IMR-90 (cell line): ENCODE results near the gene GPRC5D. TPM values are rescaled to one million over a fixed set of nuclear protein-coding genes. Genes with fewer than 3 reads are reported as not detected.

Experiments used
- ATAC-seq: fragments of 200-7000 bp; cut with Tn5 transposase; 2 replicates; pipeline ENCODE4 v1.9.1; 2020; ENCODE audit warnings: low read depth, mild to moderate bottlenecking, moderate library complexity
- BruUV-seq: library from RNA; stranded (reverse); fragments of 400-500 nt; replicated peaks from 2 replicates; lab custom pipeline; 2021; lab: Mats Ljungman, UMichigan
- CTCF ChIA-PET: fragments of 300-600 bp; formaldehyde crosslinking; extraction: SDS; loops from one replicate; lab custom pipeline; 2021; ENCODE audit warnings: antibody characterized with exemption; lab: Yijun Ruan, JAX
- POLR2A ChIA-PET: fragments of 300-600 bp; sonication (Branson Sonifier 250); formaldehyde crosslinking; loops from one replicate; lab custom pipeline; 2022; ENCODE audit warnings: antibody characterized with exemption; ENCODE audit not compliant: unreplicated experiment; lab: Charles Lee
- DNase-seq: peaks from one replicate; pipeline ENCODE4 v3.0.0; 2013
- H2AFZ ChIP-seq: replicated peaks from 2 replicates; pipeline ENCODE3; 2013; ENCODE audit warnings: low read length, mild to moderate bottlenecking; ENCODE audit not compliant: poor library complexity
- H2AK5ac ChIP-seq: 2 replicates; pipeline ENCODE4 v1.6.1; 2013; ENCODE audit warnings: low read depth, low read length, inconsistent platforms
- H2AK9ac ChIP-seq: replicated peaks from 2 replicates; pipeline ENCODE3; 2013; ENCODE audit warnings: mild to moderate bottlenecking, low read depth, low read length, moderate library complexity; ENCODE audit not compliant: poor library complexity
- H2BK120ac ChIP-seq: 2 replicates; pipeline ENCODE4 v1.6.1; 2013; ENCODE audit warnings: low read depth, low read length, inconsistent platforms
- H2BK15ac ChIP-seq: 3 replicates; pipeline ENCODE4 v1.6.1; 2013; ENCODE audit warnings: low read depth, low read length, inconsistent platforms
- H2BK20ac ChIP-seq: 2 replicates; pipeline ENCODE4 v1.6.1; 2013; ENCODE audit warnings: low read depth, mild to moderate bottlenecking, inconsistent platforms, low read length, moderate library complexity
- H2BK5ac ChIP-seq: 2 replicates; pipeline ENCODE4 v1.6.1; 2013; ENCODE audit warnings: mild to moderate bottlenecking, low read depth, low read length, inconsistent platforms; ENCODE audit not compliant: poor library complexity, severe bottlenecking
- H3K14ac ChIP-seq: replicated peaks from 2 replicates; pipeline ENCODE4 v1.6.1; 2013; ENCODE audit warnings: low read depth, low read length, inconsistent platforms
- H3K18ac ChIP-seq: 2 replicates; pipeline ENCODE4 v1.6.1; 2013; ENCODE audit warnings: low read depth, low read length, control low read depth
- H3K23ac ChIP-seq: 2 replicates; pipeline ENCODE4 v1.6.1; 2013; ENCODE audit warnings: low read depth, low read length, inconsistent platforms
- H3K27ac ChIP-seq: 2 replicates; pipeline ENCODE4 v1.5.1; 2013; ENCODE audit warnings: mild to moderate bottlenecking, control low read depth, low read length; ENCODE audit not compliant: insufficient read depth
- H3K27me3 ChIP-seq: 2 replicates; pipeline ENCODE4 v1.6.1; 2013; ENCODE audit warnings: low read length; ENCODE audit not compliant: control insufficient read depth, insufficient read depth
- H3K36me3 ChIP-seq: 2 replicates; pipeline ENCODE4 v1.6.1; 2013; ENCODE audit warnings: low read length, mixed read lengths; ENCODE audit not compliant: control insufficient read depth, insufficient read depth
- H3K4ac ChIP-seq: 2 replicates; pipeline ENCODE4 v1.6.1; 2013; ENCODE audit warnings: low read depth, low read length, inconsistent platforms
- H3K4me1 ChIP-seq: 2 replicates; pipeline ENCODE4 v1.6.1; 2013; ENCODE audit warnings: low read length, mixed read lengths; ENCODE audit not compliant: control insufficient read depth, insufficient read depth
- H3K4me2 ChIP-seq: 2 replicates; pipeline ENCODE4 v1.6.1; 2013; ENCODE audit warnings: low read depth, mild to moderate bottlenecking, control low read depth, low read length, moderate library complexity
- H3K4me3 ChIP-seq: 2 replicates; pipeline ENCODE4 v1.5.1; 2013; ENCODE audit warnings: low read depth, mild to moderate bottlenecking, control low read depth, low read length, moderate library complexity; ENCODE audit not compliant: insufficient read depth
- H3K56ac ChIP-seq: 2 replicates; pipeline ENCODE4 v1.6.1; 2013; ENCODE audit warnings: low read length, inconsistent platforms; ENCODE audit not compliant: insufficient read depth; ENCODE audit errors: extremely low read depth
- H3K79me1 ChIP-seq, 2 experiments: 2 replicates each; pipeline ENCODE4 v1.6.1; 2013; ENCODE audit warnings: low read length in 2 of 2, inconsistent platforms in 1 of 2, low read depth in 1 of 2
- H3K9ac ChIP-seq: 2 replicates; pipeline ENCODE4 v1.6.1; 2013; ENCODE audit warnings: low read depth, low read length, control low read depth
- H3K9me1 ChIP-seq: 2 replicates; pipeline ENCODE4 v1.6.1; 2013; ENCODE audit warnings: low read length, inconsistent platforms; ENCODE audit not compliant: insufficient read depth
- H3K9me3 ChIP-seq: 2 replicates; pipeline ENCODE4 v1.6.1; 2013; ENCODE audit warnings: low read length; ENCODE audit not compliant: control insufficient read depth, insufficient read depth
- H4K20me1 ChIP-seq: 2 replicates; pipeline ENCODE4 v1.6.1; 2013; ENCODE audit warnings: low read length, inconsistent platforms; ENCODE audit not compliant: insufficient read depth
- H4K5ac ChIP-seq: 2 replicates; pipeline ENCODE4 v1.6.1; 2013; ENCODE audit warnings: mild to moderate bottlenecking, low read depth, low read length, control low read depth
- H4K8ac ChIP-seq, 2 experiments: 2 replicates each; pipeline ENCODE4 v1.6.1; 2013; ENCODE audit warnings: low read depth in 2 of 2, low read length in 2 of 2, control low read depth in 1 of 2, inconsistent platforms in 1 of 2
- H4K91ac ChIP-seq: 2 replicates; pipeline ENCODE4 v1.6.1; 2013; ENCODE audit warnings: low read depth, low read length, inconsistent platforms; ENCODE audit not compliant: insufficient read depth
- CEBPB ChIP-seq: IDR thresholded peaks from 2 replicates; pipeline ENCODE4 v1.6.1; 2012; ENCODE audit warnings: low read depth, low read length, improper control_type of control experiment
- CHD1 ChIP-seq: IDR thresholded peaks from 2 replicates; pipeline ENCODE4 v1.6.1; 2012; ENCODE audit warnings: low read depth, low read length, improper control_type of control experiment
- CTCF ChIP-seq: conservative IDR thresholded peaks from 2 replicates; pipeline ENCODE4 v1.5.1; 2012; ENCODE audit warnings: mild to moderate bottlenecking, low read depth, low read length, improper control_type of control experiment
- ELK1 ChIP-seq: fragments of 150-350 bp; IDR thresholded peaks from 2 replicates; pipeline ENCODE4 v1.6.1; 2016; ENCODE audit warnings: low read depth, mild to moderate bottlenecking, low read length, moderate library complexity, borderline replicate concordance
- FOS ChIP-seq: fragments of 150-350 bp; IDR thresholded peaks from 2 replicates; pipeline ENCODE4 v1.6.1; 2016; ENCODE audit warnings: low read depth, low read length
- MAFK ChIP-seq: IDR thresholded peaks from 2 replicates; pipeline ENCODE4 v1.6.1; 2012; ENCODE audit warnings: low read depth, low read length, improper control_type of control experiment
- MAZ ChIP-seq: IDR thresholded peaks from 2 replicates; pipeline ENCODE4 v1.6.1; 2012; ENCODE audit warnings: low read depth, mild to moderate bottlenecking, low read length, improper control_type of control experiment, moderate library complexity, borderline replicate concordance
- MXI1 ChIP-seq: IDR thresholded peaks from 2 replicates; pipeline ENCODE4 v1.6.1; 2012; ENCODE audit warnings: low read depth, mild to moderate bottlenecking, low read length, moderate library complexity, borderline replicate concordance
- NFE2L2 ChIP-seq: fragments of 150-350 bp; IDR thresholded peaks from 2 replicates; pipeline ENCODE4 v1.6.1; 2016; ENCODE audit warnings: low read depth, mild to moderate bottlenecking, low read length
- RAD21 ChIP-seq: IDR thresholded peaks from 2 replicates; pipeline ENCODE4 v1.6.1; 2012; ENCODE audit warnings: low read length, improper control_type of control experiment
- RCOR1 ChIP-seq: IDR thresholded peaks from 2 replicates; pipeline ENCODE4 v1.6.1; 2012; ENCODE audit warnings: mild to moderate bottlenecking, low read length, improper control_type of control experiment; ENCODE audit not compliant: insufficient replicate concordance
- RFX5 ChIP-seq: IDR thresholded peaks from 2 replicates; pipeline ENCODE4 v1.8.0; 2012; ENCODE audit warnings: low read depth, mild to moderate bottlenecking, low read length, moderate library complexity
- SMC3 ChIP-seq: fragments of 150-350 bp; IDR thresholded peaks from 2 replicates; pipeline ENCODE4 v1.6.1; 2016; ENCODE audit warnings: low read depth, mild to moderate bottlenecking, antibody characterized with exemption, low read length, moderate library complexity
- USF2 ChIP-seq: fragments of 150-350 bp; IDR thresholded peaks from 2 replicates; pipeline ENCODE4 v1.6.1; 2017; ENCODE audit warnings: mild to moderate bottlenecking, antibody characterized with exemption, low read length, low read depth
- WGBS, 2 experiments: methylation state at CpG; one replicate each; pipeline versions ENCODE4 v1.1.5 to v1.1.7; 2013; ENCODE audit warnings: missing lambda C conversion rate in 2 of 2; ENCODE audit not compliant: insufficient read length in 1 of 2; ENCODE audit errors: extremely low coverage in 2 of 2; 5-methylcytosine and 5-hydroxymethylcytosine counted together
- dilution Hi-C: fragments of 300-500 bp; cut with HindIII; formaldehyde crosslinking; loops from one replicate; pipeline ENCODE4 v1.14.3; 2018; ENCODE audit warnings: low sequenced_read_pairs; ENCODE audit not compliant: unreplicated experiment
- in situ Hi-C: fragments of 300-500 bp; cut with MboI; formaldehyde crosslinking; loops from 3 replicates; pipeline ENCODE4 v1.14.3; 2019; ENCODE audit warnings: low sequenced_read_pairs, inconsistent platforms, mixed read lengths
- intact Hi-C: fragments of 100-400 bp; cut with micrococcal nuclease; formaldehyde crosslinking; loops from 2 replicates; pipeline ENCODE4 v1.10.0; 2022
- polyA plus RNA-seq, 3 experiments: library from polyadenylated mRNA; depleted of rRNA; stranded (reverse); fragments of >200 nt; gene quantifications; 2 replicates each; pipeline ENCODE4 v1.2.3, GENCODE V29; 2012; ENCODE audit warnings: low replicate concordance in 1 of 3
- total RNA-seq: library from RNA; depleted of rRNA; stranded (reverse); fragments of >200 nt; gene quantifications from 2 replicates; pipeline ENCODE4 v1.2.3, GENCODE V29; 2012

Gene GPRC5D
- total and polyA plus RNA-seq, 2 of the 4 experiments (the other 2 are of a cell fraction), result not detected

GRCh38 chr12:12986775-12987331, 34.9 kb upstream of the GPRC5D start:
- no peak overlapping the region for H3K9ac ChIP-seq
- no peak overlapping the region for H3K4ac ChIP-seq
- no peak overlapping the region for H3K23ac ChIP-seq
- CTCF ChIA-PET, result interaction anchor here (0.9 kb wide), 2 partner anchors 11 to 198 kb away, joined by 4 read pairs; no protein-coding TSS in a partner anchor
- no peak overlapping the region for H2BK15ac ChIP-seq
- no peak overlapping the region for H3K14ac ChIP-seq
- no peak overlapping the region for H2AK9ac ChIP-seq
- 100% methylated on average over 7 of the region's 10 CpGs; no CpG with 5 or more reads in 1 of the 2 experiments for WGBS, 2 experiments
- no peak overlapping the region for H3K4me2 ChIP-seq
- no peak overlapping the region for H2BK20ac ChIP-seq
- H3K18ac ChIP-seq, result no peak overlapping the region
- no peaks in the 10 kb centered on the region for H3K27me3 ChIP-seq
- H2BK5ac ChIP-seq, result no peak overlapping the region
- no peak overlapping the region for H4K91ac ChIP-seq
- H4K5ac ChIP-seq, result no peak overlapping the region
- no peak overlapping the region for H2BK120ac ChIP-seq
- DNase-seq, result no peak
- peaks cover 7% of the 10 kb centered on the region; the same call in 1 of the 2 replicates for H3K9me1 ChIP-seq
- H3K56ac ChIP-seq, result no peak overlapping the region
- BruUV-seq, result no TSS peak
- intact Hi-C loops (no loop called here), dilution Hi-C loops (no loop called here), in situ Hi-C loops (loop anchor here (10.0 kb wide), 2 partner anchors 152 to 192 kb away; no protein-coding TSS in a partner anchor)
- H4K20me1 ChIP-seq, result no peaks in the 10 kb centered on the region
- no peak overlapping the region for H4K8ac ChIP-seq
- peaks cover 24% of the 10 kb centered on the region for H3K36me3 ChIP-seq
- no peak overlapping the region for H2AK5ac ChIP-seq
- POLR2A ChIA-PET, result no interaction called here
- no peaks in the 10 kb centered on the region for H3K9me3 ChIP-seq
- peaks cover 22 to 43% of the 10 kb centered on the region in 2 experiments for H3K79me1 ChIP-seq
- H3K4me1 ChIP-seq, result peaks cover 10% of the 10 kb centered on the region
- H3K27ac ChIP-seq, result no peak overlapping the region
- no peak overlapping the region for H2AFZ ChIP-seq
- no peak for TF ChIP-seq CHD1
- no peak for TF ChIP-seq CTCF
- TF ChIP-seq MAZ, result no peak
- no peak for TF ChIP-seq SMC3
- TF ChIP-seq RAD21, result no peak
- TF ChIP-seq RFX5, result no peak
- no peak for TF ChIP-seq FOS
- no peak for TF ChIP-seq CEBPB
- no peak for TF ChIP-seq MAFK
- TF ChIP-seq ELK1, result no peak
- no peak for TF ChIP-seq MXI1
- no peak for TF ChIP-seq NFE2L2
- TF ChIP-seq RCOR1, result no peak
- TF ChIP-seq USF2, result no peak
- no peak overlapping the region for H3K4me3 ChIP-seq
- no peak for ATAC-seq
